Activated T-helper 17 cell treated with anti-CD3 and anti-CD28 coated beads, Interleukin-2, amount 50 U/mL, for 72 hours (primary cell): ENCODE data around the gene MPIG6B. TPM values are rescaled to one million over a fixed set of nuclear protein-coding genes. Genes with fewer than 3 reads are reported as not detected.

Experiments used
- ATAC-seq: fragments of 150-1000 bp; cut with Tn5 transposase; replicated peaks from 2 replicates; pipeline ENCODE4 v1.10.0; 2021; ENCODE audit warnings: mild to moderate bottlenecking, moderate library complexity
- H3K27ac Mint-ChIP-seq: one replicate; pipeline ENCODE4 v1.8.0; 2022; ENCODE audit warnings: mixed read lengths
- H3K27me3 Mint-ChIP-seq: one replicate; pipeline ENCODE4 v1.8.0; 2022; ENCODE audit warnings: mixed read lengths
- H3K36me3 Mint-ChIP-seq: one replicate; pipeline ENCODE4 v1.8.0; 2022; ENCODE audit warnings: low read depth, mild to moderate bottlenecking, mixed read lengths
- H3K4me1 Mint-ChIP-seq: one replicate; pipeline ENCODE4 v1.8.0; 2022; ENCODE audit warnings: mixed read lengths
- H3K4me3 Mint-ChIP-seq: one replicate; pipeline ENCODE4 v1.8.0; 2022; ENCODE audit warnings: mild to moderate bottlenecking, mixed read lengths
- H3K9me3 Mint-ChIP-seq: one replicate; pipeline ENCODE4 v1.8.0; 2022; ENCODE audit warnings: mixed read lengths
- total RNA-seq, 2 donors: library from RNA; stranded (reverse); gene quantifications; one replicate each; pipeline ENCODE4 v1.2.3, GENCODE V29; 2022

The MPIG6B gene
- total RNA-seq, 2 donors from 2014 or later: not detected

DNA sequence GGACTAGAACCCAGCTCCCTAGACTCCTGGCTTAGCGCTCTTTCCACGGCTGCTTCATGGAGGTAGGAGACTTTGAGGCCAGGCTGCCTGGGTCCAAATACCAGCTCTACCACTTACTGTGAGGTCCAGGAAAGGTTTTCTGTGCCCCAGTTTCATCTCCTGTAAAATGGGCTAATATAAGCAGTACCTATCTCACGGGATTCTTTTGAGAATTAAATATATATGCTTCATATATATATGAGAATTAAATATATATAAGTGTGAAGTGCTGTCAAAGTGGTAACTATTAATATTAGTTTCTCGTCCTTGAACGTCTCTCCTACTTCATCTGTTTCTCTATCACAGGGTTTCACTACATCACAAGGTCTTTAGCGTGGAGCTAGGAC is 32.1 kb upstream of the MPIG6B start:
- Mint-ChIP-seq H3K27me3 (no peaks in the 10 kb centered on the region), H3K4me1 (no peaks in the 10 kb centered on the region), H3K4me3 (no peak overlapping the region), H3K27ac (peak overlapping the region; percentile 57), H3K9me3 (no peaks in the 10 kb centered on the region), H3K36me3 (peaks cover 91% of the 10 kb centered on the region)
- no peak for ATAC-seq

DNA sequence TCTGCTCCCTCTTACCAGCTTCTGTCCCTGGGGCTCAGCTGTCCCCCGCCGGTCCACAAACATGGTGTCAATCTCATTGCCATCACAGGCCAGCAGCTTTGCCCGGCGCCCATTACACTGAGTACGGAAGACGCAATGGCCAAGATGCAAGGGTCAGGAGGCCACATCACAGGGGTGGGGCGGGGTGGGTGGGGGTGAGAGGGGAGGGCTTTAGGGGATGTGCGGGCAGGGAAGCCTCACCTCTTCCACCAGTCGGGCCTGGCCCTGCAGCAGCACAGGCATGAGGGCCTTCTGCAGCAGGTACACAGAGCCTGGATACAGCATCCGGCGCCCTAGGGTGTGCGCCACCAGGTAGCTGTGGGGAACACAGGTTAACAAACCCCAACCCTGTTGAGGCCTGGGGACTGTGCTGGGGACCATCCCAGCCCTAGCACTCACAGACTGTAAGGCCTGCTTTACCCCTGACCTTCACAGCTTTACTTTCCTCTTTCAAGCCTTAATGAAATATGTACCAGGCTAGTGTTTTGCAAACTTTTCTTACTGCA is 31.5 kb upstream of the MPIG6B start:
- Mint-ChIP-seq H3K9me3 (no peaks in the 10 kb centered on the region), H3K27ac (no peak overlapping the region), H3K36me3 (peaks cover 92% of the 10 kb centered on the region), H3K4me1 (no peaks in the 10 kb centered on the region), H3K4me3 (no peak overlapping the region), H3K27me3 (no peaks in the 10 kb centered on the region)
- no peak for ATAC-seq

DNA sequence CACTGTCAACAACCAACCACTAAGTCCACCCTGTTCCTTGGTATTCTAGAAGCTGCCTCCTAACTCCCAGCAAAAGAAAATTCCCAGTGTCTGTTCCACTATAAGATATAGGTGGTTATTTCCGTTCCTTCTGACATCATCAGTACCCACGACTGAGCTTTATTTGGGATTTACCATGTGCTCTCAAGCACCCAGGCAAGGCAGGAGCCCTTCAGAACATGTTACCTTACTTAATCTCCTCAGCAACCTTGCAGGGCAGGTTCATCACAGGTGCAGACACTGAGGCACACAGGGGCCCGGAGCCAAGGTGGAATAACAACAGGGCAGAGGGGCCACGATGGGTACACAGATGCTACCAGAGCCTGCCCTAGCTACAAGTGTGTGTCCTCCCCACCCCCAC is 30.8 kb upstream of the MPIG6B start:
- peaks cover 95% of the 10 kb centered on the region for H3K36me3 Mint-ChIP-seq
- no peak overlapping the region for H3K27ac Mint-ChIP-seq
- H3K27me3 Mint-ChIP-seq: no peaks in the 10 kb centered on the region
- no peak for ATAC-seq
- H3K4me3 Mint-ChIP-seq: no peak overlapping the region
- peaks cover 3% of the 10 kb centered on the region for H3K4me1 Mint-ChIP-seq
- H3K9me3 Mint-ChIP-seq: no peaks in the 10 kb centered on the region

DNA sequence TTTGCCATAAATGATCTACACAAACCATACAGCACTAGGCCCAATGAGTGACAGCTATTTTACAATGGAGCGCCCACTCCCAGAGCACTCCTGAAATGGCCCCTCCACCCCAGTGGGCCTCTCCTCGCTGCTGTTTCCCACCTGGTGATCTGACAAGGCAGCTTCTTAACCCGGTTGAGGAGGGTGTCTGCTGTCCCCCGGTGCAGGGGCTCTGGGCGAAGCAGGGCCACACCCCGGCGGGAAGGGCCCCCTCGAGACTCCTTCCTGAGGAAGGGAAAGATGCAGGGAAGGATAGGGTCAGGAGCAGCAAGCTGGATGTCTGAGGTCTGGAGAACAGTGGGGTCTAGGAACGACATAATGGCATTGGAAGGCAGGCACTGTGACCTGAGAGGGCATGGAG is 30.3 kb upstream of the MPIG6B start:
- Mint-ChIP-seq H3K27ac (no peak overlapping the region), H3K36me3 (peaks cover 95% of the 10 kb centered on the region), H3K9me3 (no peaks in the 10 kb centered on the region), H3K4me3 (no peak overlapping the region), H3K4me1 (peaks cover 8% of the 10 kb centered on the region), H3K27me3 (no peaks in the 10 kb centered on the region)
- no peak for ATAC-seq

DNA sequence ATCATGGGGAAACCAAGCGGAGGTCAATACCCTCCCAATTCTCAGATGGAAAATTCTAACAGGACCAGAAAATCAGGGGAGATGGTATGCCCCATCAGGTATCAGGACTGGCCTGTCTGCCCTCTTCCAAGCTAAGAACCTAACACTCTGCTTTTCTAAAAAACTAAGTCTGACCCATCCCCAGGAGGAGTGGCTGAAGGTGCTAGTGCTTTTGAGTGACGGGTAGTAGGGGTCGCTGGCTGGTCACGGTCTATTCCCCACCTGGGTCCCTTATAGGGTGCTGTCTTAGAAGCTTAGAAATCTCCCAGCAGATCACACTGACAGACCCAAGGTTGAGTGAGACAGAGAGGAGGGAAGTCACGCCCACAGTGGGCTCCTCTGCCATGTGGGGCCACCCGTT is 29.6 kb upstream of the MPIG6B start:
- H3K4me3 Mint-ChIP-seq: no peak overlapping the region
- H3K4me1 Mint-ChIP-seq: peaks cover 10% of the 10 kb centered on the region
- ATAC-seq: no peak
- H3K9me3 Mint-ChIP-seq: no peaks in the 10 kb centered on the region
- H3K36me3 Mint-ChIP-seq: peaks cover 94% of the 10 kb centered on the region
- H3K27me3 Mint-ChIP-seq: no peaks in the 10 kb centered on the region
- no peak overlapping the region for H3K27ac Mint-ChIP-seq

DNA sequence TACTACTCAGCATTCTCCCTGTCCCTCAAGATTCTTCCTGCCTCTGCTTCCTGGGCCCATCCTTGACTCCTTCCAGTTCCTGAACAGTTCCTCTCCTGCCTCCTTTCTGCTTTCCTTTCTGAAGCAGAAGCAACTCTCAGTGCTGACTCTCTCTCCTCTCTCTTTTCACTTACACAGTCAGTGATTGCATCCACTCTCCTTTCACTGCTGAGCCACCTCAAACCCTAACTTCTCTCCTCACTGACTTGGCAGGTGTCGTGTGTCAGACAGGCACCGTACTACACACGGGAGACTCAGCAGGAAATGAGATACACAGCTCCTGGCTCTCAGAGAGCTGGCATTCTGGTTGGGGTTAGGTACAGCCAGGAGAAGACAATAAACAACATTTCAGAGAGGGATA is 25.6 kb upstream of the MPIG6B start:
- peaks cover 19% of the 10 kb centered on the region for H3K4me1 Mint-ChIP-seq
- peak overlapping the region; percentile 36 for H3K4me3 Mint-ChIP-seq
- H3K27me3 Mint-ChIP-seq: no peaks in the 10 kb centered on the region
- peaks cover 86% of the 10 kb centered on the region for H3K36me3 Mint-ChIP-seq
- no peaks in the 10 kb centered on the region for H3K9me3 Mint-ChIP-seq
- ATAC-seq: peak; percentile 87
- H3K27ac Mint-ChIP-seq: peak overlapping the region; percentile 62

DNA sequence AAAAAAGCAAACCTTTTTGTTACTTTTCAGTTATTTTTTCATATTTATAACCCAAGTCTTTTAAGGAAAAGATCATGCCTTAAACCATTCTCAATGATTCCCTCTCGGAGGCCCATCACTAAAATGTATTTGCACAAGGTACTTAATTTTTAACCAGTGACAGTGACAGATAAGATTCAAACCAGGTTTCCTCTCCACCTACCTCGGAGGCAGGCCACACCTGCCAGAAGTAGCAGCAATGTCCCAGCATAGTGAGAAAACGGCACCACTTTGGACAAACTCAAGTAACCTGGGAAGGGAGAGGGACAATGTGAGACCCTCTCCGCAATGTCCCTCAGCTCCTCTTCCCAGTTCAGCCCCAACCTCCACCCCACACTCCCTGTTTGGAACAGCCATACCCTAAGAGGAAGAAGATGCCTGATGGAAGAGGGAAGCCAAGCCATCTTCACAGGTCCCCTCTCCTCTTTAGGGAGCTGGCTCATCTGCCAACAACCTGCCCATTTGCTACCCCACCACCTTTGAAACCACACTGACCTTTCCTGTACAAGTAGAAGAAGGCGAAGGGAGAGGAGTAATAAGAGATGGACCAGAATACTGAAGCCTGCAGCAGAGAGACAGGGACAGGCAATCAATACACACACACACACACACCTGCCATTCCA is 22.3 kb upstream of the MPIG6B start:
- Mint-ChIP-seq H3K36me3 (peaks cover 54% of the 10 kb centered on the region), H3K4me3 (peak overlapping the region; percentile 98), H3K27me3 (no peaks in the 10 kb centered on the region), H3K4me1 (peaks cover 24% of the 10 kb centered on the region), H3K27ac (peak overlapping the region; percentile 98), H3K9me3 (no peaks in the 10 kb centered on the region)
- ATAC-seq: no peak

DNA sequence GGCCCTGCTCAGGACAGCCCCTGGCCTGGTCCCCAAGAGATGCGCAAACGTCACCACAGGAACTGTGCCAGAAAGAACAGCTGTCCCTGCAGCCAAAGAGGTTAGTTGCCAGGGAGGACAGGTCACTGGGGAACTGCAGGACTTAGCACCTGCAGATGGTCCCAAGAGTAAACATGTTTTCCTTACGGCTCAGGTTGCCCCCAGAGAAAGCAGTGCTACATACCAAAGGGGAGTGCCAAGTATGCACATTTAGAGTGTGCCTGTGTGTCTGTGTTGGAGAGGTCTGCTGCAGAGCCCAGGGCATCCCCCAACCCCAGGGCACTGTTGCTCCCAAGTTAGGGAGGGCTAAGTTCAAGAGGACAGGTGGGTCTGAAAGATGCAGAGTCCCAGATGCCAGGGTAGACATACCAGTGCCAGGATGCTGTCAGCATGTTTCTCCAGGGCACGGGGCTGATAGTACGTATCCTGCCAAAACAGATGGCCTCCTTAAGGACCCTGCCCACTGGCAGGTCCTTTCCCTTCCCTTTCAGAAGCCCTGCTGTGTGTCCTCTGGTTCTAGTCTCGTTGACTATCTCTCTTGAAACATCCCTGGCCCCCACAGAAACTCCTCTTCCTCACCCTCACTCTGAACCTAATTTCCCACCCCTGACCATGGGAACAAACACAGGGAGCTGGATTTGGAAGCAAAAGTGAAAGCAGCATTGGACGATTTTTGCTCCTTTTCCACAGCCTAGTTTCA is 21.3 kb upstream of the MPIG6B start:
- peaks cover 24% of the 10 kb centered on the region for H3K4me1 Mint-ChIP-seq

DNA sequence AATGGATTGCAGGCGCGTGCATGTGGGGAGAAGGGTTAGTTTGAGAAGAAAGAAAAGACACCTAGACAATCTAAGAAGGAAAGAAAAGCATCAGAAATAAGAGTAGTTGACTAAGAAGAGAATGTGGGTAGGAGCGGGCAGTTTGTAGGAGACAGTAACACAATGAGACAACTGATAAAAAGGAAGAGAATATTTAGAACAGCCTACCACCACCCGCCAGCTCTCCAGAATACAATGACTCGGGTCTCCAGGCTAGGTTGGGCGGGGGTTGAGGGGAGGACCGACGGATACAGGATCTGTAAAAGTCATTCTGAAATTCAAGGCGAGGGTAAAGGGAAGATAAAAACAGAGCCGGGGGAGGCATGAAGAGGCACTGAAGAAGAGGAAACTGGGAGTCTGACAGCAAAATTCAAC is 20.8 kb upstream of the MPIG6B start:
- no peaks in the 10 kb centered on the region for H3K27me3 Mint-ChIP-seq
- peaks cover 38% of the 10 kb centered on the region for H3K36me3 Mint-ChIP-seq
- no peaks in the 10 kb centered on the region for H3K9me3 Mint-ChIP-seq
- peak overlapping the region; percentile 98 for H3K27ac Mint-ChIP-seq
- H3K4me1 Mint-ChIP-seq: peaks cover 20% of the 10 kb centered on the region
- peak overlapping the region; percentile 98 for H3K4me3 Mint-ChIP-seq
- peak; percentile 25 for ATAC-seq

More for the DNA sequence above, 21.3 kb upstream of the MPIG6B start:
- no peak for ATAC-seq
- Mint-ChIP-seq H3K27ac (peak overlapping the region; percentile 98), H3K36me3 (peaks cover 44% of the 10 kb centered on the region), H3K27me3 (no peaks in the 10 kb centered on the region), H3K9me3 (no peaks in the 10 kb centered on the region), H3K4me3 (peak overlapping the region; percentile 98)

DNA sequence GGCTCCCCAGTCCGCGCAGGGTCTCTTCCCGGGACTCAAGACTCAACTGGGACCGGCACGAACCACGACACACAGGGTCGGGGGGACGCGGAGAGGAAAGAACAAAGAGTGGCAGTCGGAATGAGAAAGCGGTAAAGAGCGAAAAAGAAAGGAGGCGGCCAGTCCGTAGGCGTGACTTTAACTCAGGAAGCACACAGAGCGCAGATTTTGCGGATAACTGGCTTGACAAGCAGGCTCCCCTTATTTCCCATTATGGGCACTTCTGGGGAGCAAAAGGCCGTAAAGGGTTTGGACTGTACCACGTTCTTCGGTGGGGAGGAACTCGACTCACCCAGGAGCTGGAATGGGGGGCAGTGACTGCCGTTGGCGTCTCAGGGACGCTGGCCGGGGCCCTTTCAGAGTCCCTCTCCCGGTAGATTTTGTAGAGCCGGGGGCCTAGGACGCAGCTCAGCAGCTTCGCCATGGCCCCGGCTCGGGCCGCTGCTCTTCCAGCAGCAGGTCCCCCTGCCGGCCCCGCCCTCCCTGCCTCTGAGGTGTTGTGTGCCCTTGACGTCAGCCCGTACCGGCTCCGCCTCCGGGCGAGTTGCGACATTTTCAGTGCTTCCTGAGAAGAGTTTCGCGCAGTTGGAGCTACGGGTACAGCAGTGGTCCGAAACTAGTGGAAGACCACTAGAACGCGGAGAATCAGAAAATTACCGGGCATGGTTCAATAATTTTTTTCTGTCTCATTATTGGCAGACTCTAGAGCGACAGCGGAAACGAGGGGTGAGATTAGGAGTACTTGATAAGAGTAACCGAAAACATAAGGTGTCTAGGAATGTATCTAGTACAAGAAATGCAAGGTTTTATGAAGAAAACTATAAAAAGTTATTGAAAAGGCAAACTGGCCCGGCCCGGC is 20.1 kb upstream of the MPIG6B start, which contains the start of gene ABHD16A:
Gene ABHD16A (minus strand): TSS at position 506 of the 898 bp plus-strand sequence. CDS start 43 bp downstream, at position 463.
- Mint-ChIP-seq H3K27me3 (no peaks in the 10 kb centered on the region), H3K4me1 (peaks cover 14% of the 10 kb centered on the region), H3K27ac (peak within 1 kb of the TSS; percentile 98), H3K36me3 (peaks cover 32% of the 10 kb centered on the region), H3K4me3 (peak within 1 kb of the TSS; percentile 98), H3K9me3 (no peaks in the 10 kb centered on the region)
- peak; percentile 97 for ATAC-seq

DNA sequence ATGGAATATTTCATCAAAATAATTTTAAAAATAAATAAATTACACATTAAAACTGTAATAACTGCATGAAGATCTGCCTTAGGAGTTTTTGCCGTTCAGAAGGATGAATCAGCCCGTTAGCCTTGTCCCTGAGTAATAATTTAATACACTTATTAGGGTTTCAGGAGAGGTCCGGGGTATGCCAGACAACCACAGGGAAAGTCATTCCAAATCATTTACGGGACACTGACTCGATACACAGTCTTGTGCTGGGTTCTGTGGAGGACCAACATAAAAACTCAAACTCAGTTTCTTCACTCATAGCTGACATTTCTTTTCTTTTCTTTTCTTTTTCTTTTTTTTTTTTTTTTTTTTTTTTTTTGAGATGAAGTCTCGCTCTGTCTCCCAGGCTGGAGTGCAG is 17.2 kb upstream of the MPIG6B start:
- Mint-ChIP-seq H3K9me3 (no peaks in the 10 kb centered on the region), H3K27me3 (no peaks in the 10 kb centered on the region), H3K27ac (no peak overlapping the region), H3K4me1 (peaks cover 17% of the 10 kb centered on the region), H3K4me3 (no peak overlapping the region), H3K36me3 (peaks cover 5% of the 10 kb centered on the region)
- no peak for ATAC-seq

DNA sequence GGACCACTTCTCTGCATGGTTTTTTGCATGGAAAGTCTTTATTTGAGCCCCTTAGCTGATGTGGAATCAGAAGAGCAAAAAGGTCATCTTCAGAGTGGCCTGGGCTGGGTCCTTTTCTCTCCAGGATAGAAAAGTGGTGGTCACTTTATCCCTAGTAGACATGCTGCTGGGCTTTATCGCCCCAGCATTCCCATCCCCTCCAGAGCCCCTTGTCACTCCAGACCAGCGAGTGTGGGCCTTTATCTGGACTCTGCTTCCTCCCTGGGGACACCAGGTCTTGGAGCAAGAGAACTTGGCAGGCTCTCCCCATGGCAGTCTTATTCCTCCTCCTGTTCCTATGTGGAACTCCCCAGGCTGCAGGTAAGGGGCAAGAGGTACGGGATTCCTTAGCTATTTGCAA is 16.6 kb upstream of the MPIG6B start, which contains the start of gene LY6G6F:
Gene LY6G6F (plus strand): TSS at position 268 of the 400 bp plus-strand sequence. CDS start 41 bp downstream, at position 309.
- Mint-ChIP-seq H3K4me1 (peaks cover 11% of the 10 kb centered on the region), H3K9me3 (no peaks in the 10 kb centered on the region), H3K4me3 (no peak within 1 kb of the TSS), H3K36me3 (no peaks in the 10 kb centered on the region), H3K27me3 (no peaks in the 10 kb centered on the region), H3K27ac (no peak within 1 kb of the TSS)
- no peak for ATAC-seq

DNA sequence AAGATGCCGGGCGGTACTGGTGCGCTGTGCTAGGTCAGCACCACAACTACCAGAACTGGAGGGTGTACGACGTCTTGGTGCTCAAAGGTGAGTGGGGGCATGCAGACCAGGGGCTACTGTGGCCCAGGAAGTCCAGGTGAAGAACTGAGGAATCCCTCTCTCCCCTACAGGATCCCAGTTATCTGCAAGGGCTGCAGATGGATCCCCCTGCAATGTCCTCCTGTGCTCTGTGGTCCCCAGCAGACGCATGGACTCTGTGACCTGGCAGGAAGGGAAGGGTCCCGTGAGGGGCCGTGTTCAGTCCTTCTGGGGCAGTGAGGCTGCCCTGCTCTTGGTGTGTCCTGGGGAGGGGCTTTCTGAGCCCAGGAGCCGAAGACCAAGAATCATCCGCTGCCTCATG is 15.5 kb upstream of the MPIG6B start:
- peaks cover 10% of the 10 kb centered on the region for H3K4me1 Mint-ChIP-seq
- H3K9me3 Mint-ChIP-seq: no peaks in the 10 kb centered on the region
- no peak overlapping the region for H3K4me3 Mint-ChIP-seq
- no peaks in the 10 kb centered on the region for H3K36me3 Mint-ChIP-seq
- no peak for ATAC-seq
- H3K27me3 Mint-ChIP-seq: no peaks in the 10 kb centered on the region
- H3K27ac Mint-ChIP-seq: no peak overlapping the region

DNA sequence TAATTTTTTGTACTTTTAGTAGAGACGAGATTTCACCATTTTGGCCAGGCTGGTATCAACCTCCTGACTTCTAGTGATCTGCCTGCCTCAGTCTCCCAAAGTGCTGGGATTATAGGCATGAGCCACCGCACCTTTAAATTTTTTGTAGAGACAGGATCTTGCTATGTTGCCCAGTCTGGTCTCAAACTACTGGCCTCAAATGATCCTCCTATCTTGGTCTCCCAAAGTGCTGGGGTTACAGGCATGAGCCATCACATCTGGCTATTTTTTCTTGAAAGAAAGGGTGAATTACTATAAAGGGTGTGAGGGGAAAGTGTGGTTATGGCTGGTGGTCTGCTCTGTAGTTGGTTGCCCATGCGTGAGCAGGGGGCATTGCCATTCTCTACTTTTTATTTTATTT is 14.9 kb upstream of the MPIG6B start:
- ATAC-seq: no peak
- H3K27ac Mint-ChIP-seq: no peak overlapping the region
- no peak overlapping the region for H3K4me3 Mint-ChIP-seq
- peaks cover 9% of the 10 kb centered on the region for H3K4me1 Mint-ChIP-seq
- H3K27me3 Mint-ChIP-seq: no peaks in the 10 kb centered on the region
- H3K36me3 Mint-ChIP-seq: no peaks in the 10 kb centered on the region
- no peaks in the 10 kb centered on the region for H3K9me3 Mint-ChIP-seq
